AG09309 (cell line): ENCODE measurements around the gene ADGRD2.

Experiments used
- DNase-seq: peaks from one replicate; pipeline ENCODE4 v3.0.0-alpha.2; 2010; ENCODE audit warnings: low read depth
- H3K4me3 ChIP-seq: 2 replicates; pipeline ENCODE4 v1.5.1; 2011; ENCODE audit warnings: mild to moderate bottlenecking, low read depth, low read length, moderate library complexity; ENCODE audit not compliant: control insufficient read depth
- TF ChIP-seq, protein P1 (sequence below): IDR thresholded peaks from 2 replicates; pipeline ENCODE4 v1.5.1; 2011; ENCODE audit warnings: mild to moderate bottlenecking, low read depth, low read length, inconsistent platforms; ENCODE audit not compliant: insufficient read depth, control insufficient read depth; ENCODE audit errors: missing control alignments

The ADGRD2 gene

DNA sequence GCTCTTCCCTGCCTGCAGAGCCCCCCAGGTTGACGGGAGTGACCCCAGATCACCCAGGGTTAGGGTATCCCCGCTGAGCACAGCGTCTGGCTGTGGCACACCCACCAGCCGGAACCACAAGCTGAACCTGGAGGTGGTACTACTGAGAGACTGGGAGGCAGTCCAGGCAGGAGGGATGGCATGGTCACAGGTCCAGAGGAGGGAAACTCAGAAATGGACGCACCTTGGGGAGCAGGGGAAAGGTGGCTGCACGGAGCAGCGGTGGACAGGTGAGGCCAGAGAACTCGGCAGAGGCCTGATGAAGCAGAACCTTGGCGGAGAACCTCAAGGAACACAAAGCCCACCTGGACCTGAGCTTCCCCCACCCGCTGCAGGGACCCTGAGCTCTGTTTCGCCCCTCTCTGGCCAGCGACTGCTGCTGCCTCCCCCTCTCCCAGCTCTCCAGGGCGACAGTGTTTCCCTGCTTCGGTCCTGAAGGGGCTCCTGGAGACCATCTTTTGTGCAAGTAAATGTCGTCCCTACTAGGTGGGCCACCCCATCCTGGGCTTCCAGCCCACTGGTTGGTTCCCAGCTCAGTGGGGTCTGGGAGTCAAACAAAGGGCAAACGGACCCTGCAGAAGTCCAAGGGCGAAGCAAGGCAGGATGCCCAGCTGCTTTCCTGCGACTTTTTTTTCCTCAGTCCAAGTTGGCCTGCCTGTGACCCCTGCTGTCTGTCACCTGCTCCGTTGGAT is 845 bp downstream of the ADGRD2 start:
- DNase-seq, result no peak
- TF ChIP-seq, protein P1, sequence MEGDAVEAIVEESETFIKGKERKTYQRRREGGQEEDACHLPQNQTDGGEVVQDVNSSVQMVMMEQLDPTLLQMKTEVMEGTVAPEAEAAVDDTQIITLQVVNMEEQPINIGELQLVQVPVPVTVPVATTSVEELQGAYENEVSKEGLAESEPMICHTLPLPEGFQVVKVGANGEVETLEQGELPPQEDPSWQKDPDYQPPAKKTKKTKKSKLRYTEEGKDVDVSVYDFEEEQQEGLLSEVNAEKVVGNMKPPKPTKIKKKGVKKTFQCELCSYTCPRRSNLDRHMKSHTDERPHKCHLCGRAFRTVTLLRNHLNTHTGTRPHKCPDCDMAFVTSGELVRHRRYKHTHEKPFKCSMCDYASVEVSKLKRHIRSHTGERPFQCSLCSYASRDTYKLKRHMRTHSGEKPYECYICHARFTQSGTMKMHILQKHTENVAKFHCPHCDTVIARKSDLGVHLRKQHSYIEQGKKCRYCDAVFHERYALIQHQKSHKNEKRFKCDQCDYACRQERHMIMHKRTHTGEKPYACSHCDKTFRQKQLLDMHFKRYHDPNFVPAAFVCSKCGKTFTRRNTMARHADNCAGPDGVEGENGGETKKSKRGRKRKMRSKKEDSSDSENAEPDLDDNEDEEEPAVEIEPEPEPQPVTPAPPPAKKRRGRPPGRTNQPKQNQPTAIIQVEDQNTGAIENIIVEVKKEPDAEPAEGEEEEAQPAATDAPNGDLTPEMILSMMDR, result no peak
- no peak overlapping the region for H3K4me3 ChIP-seq

DNA sequence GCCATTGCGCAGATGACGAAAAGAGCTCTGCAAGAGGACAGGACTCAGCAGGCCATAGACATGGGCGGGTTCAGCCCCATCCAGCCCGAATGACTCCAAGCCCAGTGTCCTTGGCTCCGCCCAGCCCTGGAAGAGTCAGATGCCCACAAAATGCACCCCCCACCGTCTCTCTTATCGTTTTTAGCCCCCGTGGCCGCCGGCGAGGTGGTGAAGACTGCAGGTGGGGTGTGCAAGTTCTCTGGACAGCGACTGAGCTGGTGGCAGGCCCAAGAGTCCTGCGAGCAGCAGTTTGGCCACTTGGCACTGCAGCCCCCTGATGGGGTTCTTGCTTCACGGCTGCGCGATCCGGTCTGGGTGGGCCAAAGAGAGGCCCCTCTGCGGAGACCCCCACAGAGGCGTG is 2.1 kb downstream of the ADGRD2 start:
- no peak overlapping the region for H3K4me3 ChIP-seq
- DNase-seq, result no peak

DNA sequence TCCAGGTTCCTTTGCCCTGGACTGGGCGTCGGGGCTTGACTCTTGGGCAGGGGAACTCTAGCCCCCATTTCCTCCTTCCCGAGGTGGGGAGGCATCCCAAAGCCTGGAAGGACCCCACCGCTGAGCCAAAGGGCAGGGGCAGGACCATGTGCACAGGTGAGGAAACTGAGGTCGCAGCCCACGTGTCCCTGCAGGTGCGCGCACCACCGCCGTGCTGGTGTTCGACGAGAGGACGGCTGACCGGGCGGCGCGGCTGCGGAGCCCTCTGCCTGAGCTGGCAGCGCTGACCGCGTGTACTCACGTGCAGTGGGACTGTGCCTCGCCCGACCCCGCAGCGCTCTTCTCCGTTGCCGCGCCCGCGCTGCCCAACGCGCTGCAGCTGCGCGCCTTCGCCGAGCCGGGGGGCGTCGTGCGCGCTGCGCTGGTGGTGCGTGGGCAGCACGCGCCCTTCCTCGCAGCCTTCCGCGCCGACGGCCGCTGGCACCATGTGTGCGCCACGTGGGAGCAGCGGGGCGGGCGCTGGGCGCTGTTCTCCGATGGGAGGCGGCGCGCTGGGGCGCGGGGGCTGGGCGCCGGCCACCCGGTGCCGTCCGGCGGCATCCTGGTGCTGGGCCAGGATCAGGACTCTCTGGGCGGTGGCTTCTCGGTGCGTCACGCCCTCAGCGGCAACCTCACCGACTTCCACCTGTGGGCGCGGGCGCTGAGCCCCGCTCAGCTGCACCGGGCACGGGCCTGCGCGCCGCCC is 2.8 kb downstream of the ADGRD2 start:
- no peak for DNase-seq
- H3K4me3 ChIP-seq, result no peak overlapping the region
- TF ChIP-seq, protein P1, result no peak

More for the DNA sequence above, 2.1 kb downstream of the ADGRD2 start:
- TF ChIP-seq, protein P1, result no peak

DNA sequence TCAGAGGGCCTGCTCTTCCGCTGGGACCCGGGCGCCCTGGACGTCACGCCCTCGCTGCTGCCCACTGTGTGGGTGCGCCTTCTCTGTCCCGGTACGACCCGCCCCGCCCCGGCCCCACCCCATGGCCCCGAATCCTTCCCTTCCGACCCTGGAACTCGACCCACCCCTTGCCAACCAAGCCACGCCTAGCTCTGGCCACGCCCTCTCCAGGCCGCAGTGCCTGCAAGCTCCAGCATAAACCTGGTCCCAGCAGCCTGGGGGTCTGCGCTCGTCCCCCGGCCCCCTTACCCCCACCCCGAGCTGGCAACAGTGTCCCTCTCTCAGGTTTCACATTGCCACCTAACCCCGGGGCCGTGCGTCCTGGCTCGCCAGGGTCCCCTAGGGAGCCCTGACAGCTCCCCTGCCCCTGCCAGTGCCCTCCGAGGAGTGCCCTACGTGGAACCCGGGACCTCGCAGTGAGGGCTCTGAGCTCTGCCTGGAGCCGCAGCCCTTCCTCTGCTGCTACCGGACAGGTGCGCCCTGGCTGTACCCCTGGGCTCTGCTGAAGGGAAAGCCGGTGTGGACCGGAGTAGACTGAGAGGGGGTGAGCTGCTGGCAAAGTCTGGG is 3.4 kb downstream of the ADGRD2 start:
- DNase-seq, result no peak
- TF ChIP-seq, protein P1, result no peak
- no peak overlapping the region for H3K4me3 ChIP-seq

DNA sequence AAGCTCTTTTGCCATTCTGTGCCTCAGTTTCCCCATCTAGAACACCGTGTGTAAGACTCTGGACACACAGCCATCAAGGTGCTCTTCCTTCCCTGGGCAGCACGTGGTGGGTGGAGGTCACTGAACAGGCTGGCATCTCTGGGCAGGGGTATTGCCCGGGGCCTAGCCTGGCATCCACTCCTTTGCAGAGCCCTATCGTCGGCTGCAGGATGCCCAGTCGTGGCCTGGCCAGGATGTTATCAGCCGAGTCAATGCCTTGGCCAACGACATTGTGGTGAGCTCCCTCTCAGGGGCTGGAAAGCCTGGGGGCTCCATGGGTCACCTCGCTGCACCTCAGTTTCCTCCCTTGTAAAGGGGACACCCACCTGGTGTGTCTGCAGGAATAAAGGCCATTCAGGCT is 4.0 kb downstream of the ADGRD2 start:
- TF ChIP-seq, protein P1, result no peak
- H3K4me3 ChIP-seq, result no peak overlapping the region
- no peak for DNase-seq

DNA sequence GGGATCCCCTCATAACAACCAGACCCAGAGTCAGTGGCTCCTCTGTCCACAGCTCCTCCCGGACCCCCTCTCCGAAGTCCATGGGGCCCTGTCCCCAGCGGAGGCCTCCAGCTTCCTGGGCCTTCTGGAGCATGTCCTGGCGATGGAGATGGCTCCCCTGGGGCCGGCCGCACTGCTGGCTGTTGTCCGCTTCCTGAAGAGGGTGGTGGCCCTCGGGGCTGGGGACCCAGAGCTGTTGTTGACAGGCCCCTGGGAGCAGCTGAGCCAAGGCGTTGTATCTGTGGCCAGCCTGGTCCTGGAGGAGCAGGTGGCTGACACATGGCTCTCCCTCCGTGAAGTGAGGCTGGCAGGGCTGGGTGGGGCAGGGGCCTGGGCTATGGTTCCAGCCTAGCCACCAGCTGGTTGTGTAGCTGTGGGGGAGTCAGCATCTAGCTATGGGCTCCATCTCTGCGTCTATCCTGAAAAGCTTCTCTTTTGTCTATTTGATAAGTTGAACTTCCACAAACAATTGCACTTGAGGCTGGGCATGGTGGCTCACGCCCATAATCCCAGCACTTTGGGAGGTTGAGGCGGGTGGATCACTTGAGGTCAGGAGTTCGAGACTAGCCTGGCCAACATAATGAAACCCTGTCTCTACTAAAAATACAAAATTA is 4.7 kb downstream of the ADGRD2 start:
- no peak overlapping the region for H3K4me3 ChIP-seq
- no peak for DNase-seq
- TF ChIP-seq, protein P1, result no peak
